Stimulated activated CD4-positive, alpha-beta T cell treated with anti-CD3 and anti-CD28 coated beads, Interleukin-1b, Interleukin-23, amount 100 ng/mL, for 24 hours (primary cell): ENCODE results near the gene DUOXA2.

Source experiments
- DNase-seq, 4 experiments: peaks; one replicate each; pipeline ENCODE4 v3.0.0-alpha.2; 2020; ENCODE audit warnings: low read depth in 4 of 4, low spot score in 1 of 4

Gene DUOXA2

GRCh38 chr15:45116482-45117307 is 2.6 kb downstream of the DUOXA2 start:
- DNase-seq = no peak

- DNase-seq = no peak
Observed at GRCh38 chr15:45117308-45118130, 3.4 kb downstream of the DUOXA2 start.

- DNase-seq = peak; percentile 60 to 76 (median 73)
Observed at GRCh38 chr15:45118131-45118588, 4.0 kb downstream of the DUOXA2 start.

GRCh38 chr15:45118996-45119395 is 4.9 kb downstream of the DUOXA2 start:
- DNase-seq = no peak

DNA sequence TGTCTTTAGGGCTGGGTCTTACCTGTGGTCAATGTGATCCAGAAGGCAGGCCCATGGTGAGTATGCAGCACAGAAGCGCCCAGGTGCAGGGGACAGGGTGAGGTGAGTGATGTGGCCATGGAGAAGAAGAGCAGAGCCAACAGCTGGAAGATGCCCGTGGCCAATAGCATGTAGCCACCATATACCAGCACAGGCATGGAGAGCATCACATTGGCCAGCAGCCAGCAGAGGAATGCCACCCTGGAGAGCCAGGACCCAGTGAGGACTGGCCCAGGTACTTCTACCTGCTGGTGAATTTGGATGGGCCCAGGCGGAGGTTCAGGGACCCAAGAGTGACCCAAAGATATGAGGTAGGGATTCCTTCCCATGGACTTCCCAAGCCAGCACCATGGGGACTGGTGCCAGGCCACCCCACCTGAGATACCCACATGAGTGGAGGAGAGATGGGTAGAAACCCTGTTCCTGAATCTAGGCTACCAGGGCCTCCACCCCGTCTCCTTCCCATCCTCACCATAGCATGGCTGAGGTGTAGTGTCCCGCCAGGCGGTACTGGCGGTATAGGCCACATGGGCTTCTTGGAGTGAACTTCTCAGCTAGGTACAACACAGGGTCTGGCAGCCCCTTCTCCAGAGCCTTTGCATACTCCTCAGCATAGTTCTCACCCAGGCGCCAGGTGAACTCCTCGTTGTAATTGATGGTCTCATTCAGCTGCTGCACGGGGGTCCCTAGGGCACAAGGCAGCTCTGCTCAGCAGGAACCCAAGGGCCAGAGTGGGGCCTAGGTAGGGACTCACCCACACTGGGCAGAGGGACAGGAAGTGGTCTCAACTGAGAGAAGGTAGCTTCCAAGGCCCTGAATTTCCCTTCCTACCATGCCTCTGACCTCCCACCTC is 6.2 kb downstream of the DUOXA2 start:
- no peak for DNase-seq

- no peak for DNase-seq
Observed at GRCh38 chr15:45121020-45121419, 6.9 kb downstream of the DUOXA2 start.

DNA sequence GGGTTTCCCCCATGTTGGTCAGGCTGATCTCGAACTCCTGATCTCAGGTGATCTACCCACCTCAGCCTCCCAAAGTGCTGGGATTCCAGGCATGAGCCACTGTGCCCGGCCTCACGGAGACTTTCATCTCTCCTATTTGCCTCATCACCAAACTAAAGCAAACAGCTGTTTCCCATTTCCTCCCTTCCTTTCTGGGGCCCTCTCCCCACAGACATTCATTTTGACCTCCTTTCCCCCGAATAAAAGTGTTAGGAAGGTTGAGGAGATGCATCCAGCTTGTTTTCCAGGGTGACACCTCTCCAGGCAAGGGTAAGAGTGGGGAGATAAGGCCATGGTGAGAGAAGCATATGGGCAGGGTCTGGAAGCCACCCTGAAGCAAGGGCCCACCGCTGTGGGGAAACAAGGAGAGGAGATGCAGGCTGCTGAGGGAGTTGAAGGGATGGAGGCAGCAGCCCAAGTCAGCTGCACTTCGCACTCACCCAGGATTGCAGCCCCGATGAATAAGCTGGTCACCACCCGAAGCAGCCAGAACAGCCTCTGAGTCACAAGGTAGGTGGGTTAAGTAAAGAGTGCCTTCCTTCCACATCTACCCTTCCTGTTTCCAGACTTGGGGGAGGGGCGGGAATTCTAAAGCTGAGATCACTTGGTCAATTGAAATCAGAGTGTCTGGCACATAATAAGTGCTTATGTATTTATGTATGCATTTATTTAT is 7.7 kb downstream of the DUOXA2 start:
- DNase-seq = no peak

DNA sequence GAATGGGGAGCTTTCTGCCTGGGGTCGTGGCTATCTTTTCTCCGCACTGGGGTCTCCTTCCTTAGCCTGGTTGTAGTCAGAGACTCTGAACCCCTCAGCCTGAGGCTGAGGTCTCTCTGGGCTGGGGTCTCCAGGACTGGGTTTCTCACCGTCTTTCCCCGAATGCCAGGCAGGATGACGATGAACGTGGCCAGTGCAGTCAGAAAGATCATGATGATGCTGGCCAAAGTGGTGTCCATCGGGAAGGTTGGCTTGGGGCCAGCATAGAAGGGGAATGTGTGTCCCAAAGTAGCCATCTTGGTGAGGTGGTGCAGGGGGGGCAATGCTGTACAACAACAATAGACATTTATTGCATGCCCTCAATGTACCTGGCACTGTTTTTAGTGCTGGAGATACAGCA is 8.6 kb downstream of the DUOXA2 start:
- no peak for DNase-seq

GRCh38 chr15:45123397-45123796 is 9.3 kb downstream of the DUOXA2 start:
- no peak for DNase-seq

GRCh38 chr15:45126535-45127158 is 12.5 kb downstream of the DUOXA2 start:
- DNase-seq = no peak

DNA sequence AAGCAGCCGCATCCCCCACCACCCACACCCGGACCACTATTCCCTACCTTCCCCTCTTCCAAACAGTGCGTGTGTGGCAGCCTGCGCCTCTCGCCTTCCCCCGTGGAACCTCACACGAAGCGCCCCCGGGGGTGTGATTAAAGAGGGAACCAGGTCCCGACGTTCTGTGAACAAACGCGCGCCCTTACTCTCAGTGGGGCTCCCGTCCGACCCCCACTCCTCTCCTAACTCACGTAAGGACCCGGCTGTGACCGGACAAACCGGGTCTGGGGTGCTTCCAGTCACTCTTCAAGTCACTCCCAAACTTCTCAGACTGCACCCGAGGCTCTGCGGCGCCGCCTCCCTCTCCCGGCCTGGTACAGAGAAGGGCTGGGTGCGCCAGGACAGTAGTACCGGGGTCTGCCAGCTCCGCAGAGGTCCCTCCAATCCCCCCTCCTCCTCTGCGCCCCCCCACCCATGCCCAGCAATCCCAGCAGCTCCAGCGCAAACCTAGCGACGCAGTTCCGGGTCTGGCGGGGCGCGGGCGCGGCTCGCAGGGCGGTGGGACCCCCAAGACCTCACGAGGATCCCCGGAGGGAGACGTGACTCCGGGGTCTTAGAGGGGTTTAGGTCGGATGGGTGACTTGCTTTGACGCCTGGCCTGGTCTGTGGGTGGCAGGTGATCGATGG is 15.0 kb downstream of the DUOXA2 start:
- no peak for DNase-seq

GRCh38 chr15:45129651-45130129 is 15.6 kb downstream of the DUOXA2 start, which contains the start of the genes DUOX1 and DUOXA1:
DUOX1 (plus strand) TSS chr15:45129994; CDS start chr15:45131967, 1,973 bp downstream.
DUOXA1 (minus strand) TSS chr15:45129879; CDS start chr15:45123014, 6,865 bp downstream.
- DNase-seq = no peak

DNA sequence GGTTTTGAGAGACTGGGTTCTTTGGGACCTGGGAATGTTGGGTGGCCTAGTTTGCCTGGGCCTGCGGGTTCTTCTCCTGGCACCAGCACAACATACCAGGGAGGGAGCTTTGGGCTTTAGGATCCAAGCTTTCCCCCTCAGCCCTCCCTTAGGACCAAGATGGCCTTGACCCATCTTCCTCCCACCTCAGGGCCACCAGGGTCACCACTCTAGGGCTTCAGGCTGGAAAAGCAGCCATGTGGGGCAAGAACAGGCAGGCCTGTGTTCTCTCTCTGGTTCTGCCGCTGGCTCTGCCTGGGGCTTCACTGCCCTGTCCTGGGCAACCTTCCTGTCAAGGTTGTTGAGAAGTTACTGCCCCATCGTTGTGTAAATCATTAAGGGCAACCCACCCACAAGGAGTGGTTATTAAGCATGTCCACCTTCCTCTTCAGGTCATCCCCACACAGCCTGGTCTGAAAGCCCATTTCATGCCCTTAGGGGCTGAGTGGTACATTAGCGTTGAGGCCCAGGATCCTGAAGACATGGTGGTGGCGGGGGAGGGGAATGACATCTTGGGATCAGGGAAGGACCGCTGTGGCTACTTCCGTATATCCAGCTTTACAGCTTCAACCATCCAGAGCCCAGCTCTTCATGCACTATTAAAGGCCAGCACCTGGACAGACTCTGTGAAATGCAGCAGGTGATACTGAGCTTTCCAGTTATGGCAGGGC is 16.3 kb downstream of the DUOXA2 start:
- DNase-seq = no peak

GRCh38 chr15:45131510-45131909 is 17.4 kb downstream of the DUOXA2 start:
- DNase-seq = no peak

GRCh38 chr15:45132844-45133560 is 18.9 kb downstream of the DUOXA2 start:
- DNase-seq = no peak

GRCh38 chr15:45133561-45133920 is 19.4 kb downstream of the DUOXA2 start:
- no peak for DNase-seq

GRCh38 chr15:45134046-45134445 is 19.9 kb downstream of the DUOXA2 start:
- no peak for DNase-seq
